Fibroblast of villous mesenchyme (primary cell): ENCODE results near the gene IVD. TPM values are rescaled to one million over a fixed set of nuclear protein-coding genes. Genes with fewer than 3 reads are reported as not detected.

Experiments
- DNase-seq: peaks from one replicate; pipeline ENCODE4 v3.0.0-alpha.2; 2010; ENCODE audit warnings: low read depth
- H3K4me3 ChIP-seq: 2 replicates; pipeline ENCODE4 v1.5.1; 2011; ENCODE audit warnings: low read depth, mild to moderate bottlenecking, low read length
- total RNA-seq: library from RNA; depleted of rRNA; stranded (reverse); fragments of >200 nt; gene quantifications from 2 replicates; pipeline ENCODE4 v1.2.3, GENCODE V29; 2012
- TF ChIP-seq, protein P1 (sequence below): IDR thresholded peaks from 2 replicates; pipeline ENCODE4 v1.5.1; 2012; ENCODE audit warnings: low read depth, mild to moderate bottlenecking, low read length; ENCODE audit not compliant: insufficient read depth

The IVD gene
- total RNA-seq, 1 donor: 40.2 TPM

DNA sequence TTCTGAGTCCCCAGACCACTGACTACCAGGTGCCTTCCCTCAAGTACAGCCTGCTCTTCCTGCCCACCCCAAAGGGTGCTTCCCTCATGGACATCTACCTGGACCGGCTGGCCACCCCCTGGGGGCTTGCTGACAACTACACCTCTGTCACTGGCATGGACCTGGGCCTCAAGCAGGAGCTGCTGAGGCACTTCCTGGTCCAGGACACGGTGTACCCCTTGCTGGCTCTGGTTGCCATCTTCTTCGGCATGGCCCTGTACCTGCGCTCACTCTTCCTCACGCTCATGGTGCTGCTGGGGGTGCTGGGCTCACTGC, 38.3 kb upstream of the IVD start:
- H3K4me3 ChIP-seq: no peak overlapping the region
- TF ChIP-seq, protein P1, sequence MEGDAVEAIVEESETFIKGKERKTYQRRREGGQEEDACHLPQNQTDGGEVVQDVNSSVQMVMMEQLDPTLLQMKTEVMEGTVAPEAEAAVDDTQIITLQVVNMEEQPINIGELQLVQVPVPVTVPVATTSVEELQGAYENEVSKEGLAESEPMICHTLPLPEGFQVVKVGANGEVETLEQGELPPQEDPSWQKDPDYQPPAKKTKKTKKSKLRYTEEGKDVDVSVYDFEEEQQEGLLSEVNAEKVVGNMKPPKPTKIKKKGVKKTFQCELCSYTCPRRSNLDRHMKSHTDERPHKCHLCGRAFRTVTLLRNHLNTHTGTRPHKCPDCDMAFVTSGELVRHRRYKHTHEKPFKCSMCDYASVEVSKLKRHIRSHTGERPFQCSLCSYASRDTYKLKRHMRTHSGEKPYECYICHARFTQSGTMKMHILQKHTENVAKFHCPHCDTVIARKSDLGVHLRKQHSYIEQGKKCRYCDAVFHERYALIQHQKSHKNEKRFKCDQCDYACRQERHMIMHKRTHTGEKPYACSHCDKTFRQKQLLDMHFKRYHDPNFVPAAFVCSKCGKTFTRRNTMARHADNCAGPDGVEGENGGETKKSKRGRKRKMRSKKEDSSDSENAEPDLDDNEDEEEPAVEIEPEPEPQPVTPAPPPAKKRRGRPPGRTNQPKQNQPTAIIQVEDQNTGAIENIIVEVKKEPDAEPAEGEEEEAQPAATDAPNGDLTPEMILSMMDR: no peak
- no peak for DNase-seq

DNA sequence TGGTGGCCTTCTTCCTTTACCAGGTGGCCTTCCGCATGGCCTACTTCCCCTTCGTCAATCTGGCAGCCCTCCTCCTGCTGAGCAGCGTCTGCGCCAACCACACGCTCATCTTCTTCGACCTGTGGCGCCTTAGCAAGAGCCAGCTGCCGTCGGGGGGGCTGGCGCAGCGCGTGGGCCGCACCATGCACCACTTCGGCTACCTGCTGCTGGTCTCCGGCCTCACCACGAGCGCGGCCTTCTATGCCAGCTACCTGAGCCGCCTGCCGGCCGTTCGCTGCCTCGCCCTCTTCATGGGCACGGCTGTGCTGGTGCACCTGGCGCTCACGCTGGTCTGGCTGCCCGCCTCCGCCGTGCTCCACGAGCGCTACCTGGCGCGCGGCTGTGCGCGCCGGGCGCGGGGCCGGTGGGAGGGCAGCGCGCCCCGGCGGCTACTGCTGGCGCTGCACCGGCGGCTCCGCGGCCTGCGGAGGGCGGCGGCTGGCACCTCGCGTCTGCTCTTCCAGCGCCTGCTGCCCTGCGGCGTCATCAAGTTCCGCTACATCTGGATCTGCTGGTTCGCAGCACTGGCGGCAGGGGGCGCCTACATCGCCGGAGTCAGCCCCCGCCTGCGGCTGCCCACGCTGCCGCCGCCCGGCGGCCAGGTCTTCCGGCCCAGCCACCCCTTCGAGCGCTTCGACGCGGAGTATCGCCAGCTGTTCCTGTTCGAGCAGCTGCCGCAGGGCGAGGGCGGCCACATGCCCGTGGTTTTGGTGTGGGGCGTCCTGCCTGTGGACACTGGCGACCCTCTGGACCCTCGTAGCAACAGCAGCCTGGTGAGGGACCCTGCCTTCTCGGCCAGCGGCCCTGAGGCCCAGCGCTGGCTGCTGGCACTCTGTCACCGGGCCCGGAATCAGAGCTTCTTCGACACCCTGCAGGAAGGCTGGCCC, 37.6 kb upstream of the IVD start:
- peak overlapping the region; percentile 35 for H3K4me3 ChIP-seq
- TF ChIP-seq, protein P1: peak; percentile 74
- peak; percentile 92 for DNase-seq

DNA sequence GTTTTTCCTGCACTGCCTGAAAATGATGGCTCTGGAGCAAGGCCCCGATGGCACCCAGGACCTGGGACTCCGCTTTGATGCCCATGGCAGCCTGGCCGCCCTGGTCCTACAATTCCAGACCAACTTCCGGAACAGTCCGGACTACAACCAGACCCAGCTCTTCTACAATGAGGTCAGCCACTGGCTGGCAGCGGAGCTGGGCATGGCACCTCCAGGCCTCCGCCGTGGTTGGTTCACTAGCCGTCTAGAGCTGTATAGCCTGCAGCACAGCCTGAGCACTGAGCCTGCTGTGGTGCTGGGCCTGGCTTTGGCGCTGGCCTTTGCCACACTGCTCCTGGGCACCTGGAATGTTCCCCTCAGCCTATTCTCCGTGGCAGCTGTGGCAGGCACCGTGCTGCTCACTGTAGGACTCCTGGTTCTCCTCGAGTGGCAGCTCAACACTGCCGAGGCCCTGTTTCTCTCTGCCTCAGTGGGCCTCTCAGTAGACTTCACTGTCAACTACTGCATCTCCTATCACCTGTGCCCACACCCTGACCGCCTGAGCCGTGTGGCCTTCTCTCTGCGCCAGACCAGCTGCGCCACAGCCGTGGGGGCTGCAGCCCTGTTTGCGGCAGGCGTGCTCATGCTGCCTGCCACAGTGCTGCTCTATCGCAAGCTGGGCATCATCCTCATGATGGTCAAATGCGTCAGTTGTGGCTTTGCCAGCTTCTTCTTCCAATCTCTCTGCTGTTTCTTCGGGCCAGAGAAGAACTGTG, 36.7 kb upstream of the IVD start:
- no peak for DNase-seq
- TF ChIP-seq, protein P1: no peak
- H3K4me3 ChIP-seq: no peak overlapping the region

DNA sequence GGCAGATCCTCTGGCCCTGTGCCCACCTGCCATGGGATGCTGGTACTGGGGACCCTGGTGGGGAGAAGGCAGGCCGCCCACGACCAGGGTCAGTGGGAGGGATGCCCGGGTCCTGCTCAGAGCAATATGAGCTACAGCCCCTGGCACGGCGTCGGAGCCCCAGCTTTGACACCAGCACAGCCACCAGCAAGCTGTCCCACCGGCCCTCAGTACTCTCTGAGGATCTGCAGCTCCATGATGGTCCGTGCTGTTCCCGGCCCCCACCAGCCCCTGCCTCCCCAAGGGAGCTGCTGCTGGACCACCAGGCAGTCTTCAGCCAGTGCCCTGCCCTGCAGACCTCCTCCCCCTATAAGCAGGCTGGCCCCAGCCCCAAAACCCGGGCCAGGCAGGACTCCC, 36.1 kb upstream of the IVD start:
- H3K4me3 ChIP-seq: no peak overlapping the region
- no peak for DNase-seq
- TF ChIP-seq, protein P1: no peak

DNA sequence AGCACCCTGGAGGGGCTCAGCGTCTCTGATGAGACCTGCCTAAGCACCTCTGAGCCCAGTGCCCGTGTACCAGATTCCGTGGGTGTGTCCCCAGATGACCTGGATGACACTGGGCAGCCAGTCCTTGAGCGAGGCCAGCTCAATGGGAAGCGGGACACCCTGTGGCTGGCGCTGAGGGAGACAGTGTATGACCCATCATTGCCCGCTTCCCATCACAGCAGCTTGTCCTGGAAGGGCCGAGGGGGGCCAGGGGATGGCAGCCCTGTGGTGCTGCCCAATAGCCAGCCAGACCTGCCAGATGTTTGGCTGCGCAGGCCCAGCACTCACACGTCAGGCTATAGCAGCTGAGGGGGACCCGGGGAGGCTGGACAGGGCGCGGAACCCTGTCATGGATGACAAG, 35.6 kb upstream of the IVD start:
- TF ChIP-seq, protein P1: no peak
- no peak for DNase-seq
- H3K4me3 ChIP-seq: no peak overlapping the region

DNA sequence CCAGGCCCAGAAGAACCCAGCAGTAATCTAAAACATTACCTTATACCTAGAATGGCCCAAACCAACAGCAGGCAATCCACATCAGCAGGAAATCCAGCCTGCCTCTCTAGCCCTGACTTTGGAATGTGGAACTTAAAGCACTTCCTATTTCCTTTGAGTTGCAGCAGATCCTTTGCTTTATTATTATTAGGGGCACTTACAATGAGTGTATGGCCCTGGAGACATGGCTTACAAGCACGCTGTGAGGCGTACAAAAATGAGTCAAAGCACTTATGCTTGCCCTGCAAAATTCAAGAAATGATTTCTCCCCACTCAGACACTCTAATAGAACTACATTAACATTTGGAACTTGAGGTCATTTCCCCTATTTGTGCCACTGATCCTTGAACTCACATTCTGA, 32.6 kb upstream of the IVD start:
- DNase-seq: no peak

More for the DNA sequence above, 32.6 kb upstream of the IVD start:
- H3K4me3 ChIP-seq: no peak overlapping the region
- TF ChIP-seq, protein P1: no peak
